Measurements from ENCODE around the gene MSRB3.
"Not testable (repeated sequence)": the region's sequence is repeated elsewhere in the genome, so short reads cannot be mapped to it uniquely, and the experiment has no call there.

MSRB3 gene

DNA sequence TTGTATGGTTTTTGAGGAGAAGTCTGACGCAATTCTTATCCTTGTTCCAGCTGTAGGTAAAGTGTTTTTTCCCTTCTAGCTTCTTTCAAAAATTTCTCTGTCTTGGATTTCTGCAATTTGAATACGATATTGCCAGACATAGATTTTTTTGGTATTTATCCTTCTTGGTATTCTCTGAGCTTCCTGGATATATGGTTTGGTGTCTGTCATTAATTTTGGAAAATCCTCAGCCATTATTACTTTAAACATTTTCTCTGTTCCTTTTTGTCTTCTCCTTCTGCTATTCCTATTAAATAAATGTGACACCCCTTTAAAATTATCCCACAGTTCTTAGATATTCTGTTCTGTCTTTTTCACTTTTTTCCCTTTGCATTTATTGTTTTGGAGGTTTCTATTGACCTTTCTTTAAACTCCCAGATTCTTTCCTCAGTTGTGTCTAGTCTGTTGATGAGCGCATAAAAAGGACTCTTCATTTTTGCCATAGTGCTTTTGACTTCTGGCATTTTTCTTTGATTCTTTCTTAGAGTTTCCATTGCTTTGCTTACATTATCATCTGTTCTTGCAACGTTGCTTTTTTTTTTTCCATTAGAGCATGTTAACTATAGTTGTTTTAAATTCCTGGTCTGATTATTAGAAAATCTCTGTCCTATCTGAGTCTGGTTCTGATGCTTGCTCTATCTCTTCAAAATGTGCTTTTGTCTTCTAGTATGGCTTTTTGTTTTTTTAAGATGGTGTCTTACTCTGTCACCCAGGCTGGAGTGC lies 129.1 kb downstream of the MSRB3 start:
- no peak for DNase-seq

DNA sequence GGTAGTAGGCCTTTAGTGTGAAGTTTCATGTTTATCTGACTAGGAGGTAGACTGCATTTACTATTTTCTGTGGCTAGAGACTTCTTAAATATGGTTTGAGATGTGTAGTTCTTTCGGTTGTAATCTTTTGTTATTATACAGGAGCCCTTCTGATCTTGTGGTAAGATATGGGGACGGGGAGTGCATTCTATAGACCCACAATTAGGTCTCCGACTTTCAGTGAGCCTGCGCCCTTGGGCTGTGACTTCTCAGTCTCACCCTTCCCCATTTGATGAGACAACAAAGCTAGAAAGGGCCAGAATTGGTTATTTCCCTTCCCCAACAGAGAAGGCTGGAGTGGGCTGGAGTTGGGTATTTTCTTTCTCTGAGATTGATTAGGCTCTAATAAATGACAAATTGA lies 130.0 kb downstream of the MSRB3 start:
- DNase-seq = no peak

GRCh38 chr12:65409726-65410125 lies 131.2 kb downstream of the MSRB3 start:
- no peak for DNase-seq

GRCh38 chr12:65411171-65411570 lies 132.7 kb downstream of the MSRB3 start:
- DNase-seq = no peak

DNA sequence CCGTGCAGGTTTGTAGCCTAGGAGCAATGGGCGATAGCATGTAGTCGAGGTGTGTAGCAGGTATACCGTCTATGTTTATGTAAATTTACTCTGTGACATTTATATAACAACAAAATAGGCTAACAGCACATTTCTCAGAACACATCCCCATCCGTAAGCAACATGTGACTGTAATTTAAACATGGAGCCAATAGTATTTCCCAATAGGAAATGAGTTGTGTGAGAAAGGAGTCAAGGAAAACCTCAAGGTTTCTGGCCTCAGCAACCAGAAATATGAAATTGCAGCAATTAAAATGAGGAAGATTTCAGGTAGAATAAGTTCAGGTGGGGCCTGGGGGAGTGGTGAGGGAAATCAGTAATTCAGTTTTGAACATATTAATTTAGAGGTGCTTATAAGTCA lies 136.0 kb downstream of the MSRB3 start:
- DNase-seq = no peak

- no peak for DNase-seq
These were observed 137.3 kb downstream of the MSRB3 start for GRCh38 chr12:65415826-65416225.

DNA sequence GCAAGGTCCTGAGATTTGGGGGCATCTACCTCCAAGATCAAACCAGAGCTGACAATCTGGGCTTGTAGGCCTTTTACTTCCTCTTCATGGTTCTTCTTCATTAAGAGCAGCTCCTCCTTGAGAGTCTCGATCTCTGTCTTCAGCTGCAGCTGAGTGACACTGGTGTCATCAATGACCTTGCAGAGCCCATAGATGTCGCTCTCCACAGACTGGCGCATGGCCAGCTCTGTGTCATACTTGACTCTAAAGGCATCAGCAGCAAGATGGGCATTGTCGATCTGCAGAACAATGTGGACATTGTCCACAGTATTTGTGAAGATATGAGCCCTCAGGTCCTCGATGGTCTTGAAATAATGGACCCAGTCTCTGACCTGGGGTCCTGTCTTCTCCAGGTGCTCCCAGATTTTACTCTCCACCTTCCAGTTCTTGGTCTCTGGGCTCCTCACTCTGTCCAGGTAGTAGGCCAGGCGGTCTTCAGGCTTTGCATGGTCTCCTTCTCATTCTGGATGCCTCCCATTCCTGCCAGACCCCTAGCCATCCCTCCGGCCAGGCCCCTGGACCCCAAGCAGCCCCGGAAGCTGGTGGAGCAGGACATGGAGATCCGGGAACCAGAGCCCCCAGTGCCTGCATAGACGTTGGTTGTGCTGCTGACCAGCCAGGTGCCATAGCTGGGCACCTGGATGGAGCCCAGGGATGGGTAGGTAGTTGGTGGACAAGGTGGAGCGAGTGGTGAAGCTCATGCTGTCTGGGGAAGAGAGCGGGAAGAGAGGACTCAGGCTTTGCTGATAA lies 141.0 kb downstream of the MSRB3 start:
- DNase-seq = no peak

DNA sequence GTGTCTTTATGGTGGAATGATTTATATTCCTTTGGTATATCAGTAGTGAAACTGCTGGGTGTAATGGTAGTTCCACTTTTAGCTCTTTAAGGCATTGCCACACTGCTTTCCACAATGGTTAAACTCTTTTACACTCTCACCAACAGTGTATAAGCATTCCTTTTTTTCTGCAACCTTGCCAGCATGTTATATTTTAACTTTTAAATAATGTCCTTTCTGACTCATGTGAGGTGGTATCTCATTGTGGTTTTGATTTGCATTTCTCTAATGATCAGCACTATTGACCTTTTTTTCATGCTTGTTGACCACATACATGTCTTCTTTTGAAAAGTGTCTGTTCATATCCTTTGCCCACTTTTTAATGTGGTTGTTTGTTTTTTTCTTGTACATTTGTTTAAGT lies 142.5 kb downstream of the MSRB3 start:
- no peak for DNase-seq

DNA sequence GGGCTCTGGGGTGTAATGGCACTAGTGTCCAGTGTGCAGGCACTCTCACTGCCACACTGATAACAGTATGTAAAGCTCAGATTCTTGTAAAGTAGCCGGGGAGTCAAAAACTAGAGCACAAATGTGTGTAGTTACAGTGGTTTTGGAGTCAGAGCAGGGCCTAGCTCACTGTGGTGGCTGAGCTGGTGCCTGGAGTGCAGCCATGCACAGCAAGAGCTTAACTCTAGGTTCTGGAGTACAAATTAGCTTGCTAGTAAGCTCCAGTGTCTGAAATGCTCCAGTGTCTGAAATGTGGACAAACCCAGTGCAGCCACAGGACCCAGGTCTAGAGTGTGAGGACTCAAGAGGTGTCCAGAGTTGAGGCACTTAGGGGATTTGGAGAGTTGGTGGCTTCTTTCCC lies 149.2 kb downstream of the MSRB3 start:
- DNase-seq = no peak

- DNase-seq = no peak
These were observed 151.5 kb downstream of the MSRB3 start for GRCh38 chr12:65430006-65430405.

- no peak for DNase-seq
These were observed 152.3 kb downstream of the MSRB3 start for GRCh38 chr12:65430571-65431306.

GRCh38 chr12:65432114-65432513 lies 153.6 kb downstream of the MSRB3 start:
- no peak for DNase-seq

DNA sequence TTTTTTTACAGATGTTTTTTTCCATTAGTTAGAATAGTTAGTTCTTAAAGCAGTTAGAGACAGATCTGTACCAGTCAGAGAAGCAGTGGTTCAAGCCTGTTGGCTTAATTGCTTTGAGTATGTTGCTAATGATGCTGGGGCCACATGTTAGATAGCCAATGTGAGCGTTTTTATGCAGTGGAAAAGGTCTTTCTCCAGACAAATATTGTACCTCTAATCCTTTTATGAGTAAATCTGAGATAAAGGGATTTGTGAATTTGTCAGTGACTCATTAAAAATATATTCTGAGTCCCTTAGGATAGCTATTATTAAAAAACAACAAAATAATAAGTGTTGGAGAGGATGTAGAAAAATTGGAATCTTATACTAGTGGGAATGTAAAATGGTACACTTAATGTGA lies 154.2 kb downstream of the MSRB3 start:
- DNase-seq = no peak

GRCh38 chr12:65434737-65435136 lies 156.3 kb downstream of the MSRB3 start:
- no peak for DNase-seq

- no peak for DNase-seq
These were observed 164.6 kb downstream of the MSRB3 start for GRCh38 chr12:65443038-65443437.

DNA sequence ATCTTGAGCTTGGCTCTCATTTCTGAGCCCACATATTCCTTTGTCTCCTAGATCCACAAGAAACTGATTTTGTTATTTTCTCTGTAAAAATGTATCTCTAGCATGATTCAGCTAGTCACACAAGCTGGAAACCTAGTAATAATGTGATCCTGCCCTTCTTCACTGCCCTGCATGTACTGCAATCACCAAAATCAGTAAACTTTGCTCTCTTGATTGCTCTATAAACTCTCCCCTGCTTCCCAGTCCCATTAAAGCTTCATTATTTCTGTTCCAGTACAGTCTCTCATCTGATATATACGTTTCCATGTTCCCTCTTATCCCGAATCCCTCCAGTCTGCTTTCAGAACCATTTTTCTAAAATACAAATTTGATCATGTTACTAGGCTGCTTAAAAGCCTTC lies 166.5 kb downstream of the MSRB3 start:
- no peak for DNase-seq

GRCh38 chr12:65446901-65447300 lies 168.4 kb downstream of the MSRB3 start:
- DNase-seq = no peak

- DNase-seq = no peak
These were observed 170.9 kb downstream of the MSRB3 start for GRCh38 chr12:65449400-65449799.

DNA sequence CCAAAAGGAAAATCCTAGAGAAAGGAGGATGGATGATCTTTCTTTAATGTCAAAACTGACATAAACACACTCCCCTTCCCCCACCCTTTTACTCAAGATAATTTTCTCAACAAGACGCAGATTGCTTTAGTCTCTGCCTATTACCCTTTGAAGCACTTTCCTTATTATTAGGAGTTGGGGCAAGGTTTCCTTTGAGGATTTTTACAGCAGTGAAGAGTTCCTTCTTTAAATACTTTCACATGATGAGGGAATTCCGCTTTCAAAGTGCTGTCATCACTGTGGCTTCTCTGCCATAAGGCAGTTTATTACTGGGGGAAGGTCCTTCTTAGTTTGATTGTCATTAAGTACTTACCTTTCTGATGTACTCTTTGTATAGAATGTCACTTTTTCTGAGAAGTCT lies 172.1 kb downstream of the MSRB3 start:
- DNase-seq = no peak

DNA sequence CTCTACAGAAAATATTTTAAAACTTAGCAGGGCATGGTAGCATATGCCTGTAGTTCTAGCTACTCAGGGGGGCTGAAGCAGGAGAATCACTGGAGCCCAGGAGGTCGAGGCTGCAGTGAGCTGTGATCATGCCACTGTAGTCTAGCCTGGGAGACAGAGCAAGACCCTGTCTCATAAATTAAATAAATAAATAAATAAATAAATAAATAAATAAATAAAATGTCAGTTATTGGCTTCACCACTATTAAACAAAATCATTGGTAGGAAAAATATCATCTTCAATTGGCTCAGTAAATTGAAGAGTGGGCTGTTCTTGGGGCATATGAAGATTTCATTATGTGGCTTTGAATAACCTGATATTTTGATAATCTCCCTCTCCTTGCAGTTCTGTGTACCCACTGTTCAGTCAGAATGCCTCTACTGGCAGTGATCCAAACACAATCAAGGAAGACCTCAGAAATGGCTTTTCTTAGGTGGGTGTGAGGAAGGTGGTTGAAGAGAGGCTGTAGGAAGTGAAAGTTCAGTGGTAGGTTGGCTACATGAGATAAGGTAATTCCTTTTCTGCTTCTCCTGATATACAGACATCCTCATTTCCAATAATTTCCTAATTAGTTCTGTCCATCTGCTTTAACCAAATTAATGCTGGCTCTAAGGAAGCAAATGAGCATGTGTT lies 175.8 kb downstream of the MSRB3 start:
- no peak for DNase-seq

GRCh38 chr12:65457341-65457740 lies 178.9 kb downstream of the MSRB3 start:
- not testable (repeated sequence) for DNase-seq

GRCh38 chr12:65458718-65459117 lies 180.2 kb downstream of the MSRB3 start:
- no peak for DNase-seq

DNA sequence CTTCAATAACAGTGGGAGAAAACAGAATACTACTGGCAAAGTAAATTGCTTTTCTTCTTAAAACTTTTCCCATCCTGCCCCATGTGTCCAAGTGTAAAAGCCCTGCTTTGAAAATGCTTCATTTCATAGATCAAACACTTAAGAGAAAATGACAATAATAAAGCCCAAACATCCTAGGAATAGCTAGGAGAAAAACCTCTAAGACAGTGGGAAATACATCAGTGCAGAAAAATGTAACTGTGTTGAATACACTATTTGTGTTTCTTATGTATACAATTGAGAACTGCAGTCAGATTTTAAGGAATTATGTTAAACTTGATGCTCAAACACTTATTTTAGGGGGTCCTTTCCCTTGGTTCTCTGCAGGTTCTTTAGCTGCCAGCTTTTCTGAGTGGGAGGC lies 181.1 kb downstream of the MSRB3 start:
- no peak for DNase-seq
